MM.1S (cell line): ENCODE data around the gene CHN1.

ENCODE experiments used
- EZH2 ChIP-seq: fragments of 300-600 bp; sonication (generic); optimal IDR thresholded peaks from 2 replicates; pipeline ENCODE3; 2017; ENCODE audit warnings: low read depth, mild to moderate bottlenecking, antibody characterized with exemption, low read length, mixed read lengths
- EZH2phosphoT487 ChIP-seq: fragments of 300-600 bp; sonication (generic); IDR thresholded peaks from 2 replicates; pipeline ENCODE4 v1.6.1; 2018; ENCODE audit warnings: antibody characterized with exemption, low read length
- TF ChIP-seq, protein P1 (sequence below): fragments of 300-600 bp; sonication (generic); IDR thresholded peaks from 2 replicates; pipeline ENCODE4 v1.5.1; 2016; ENCODE audit warnings: antibody characterized with exemption, low read length, mixed read lengths

DNA sequence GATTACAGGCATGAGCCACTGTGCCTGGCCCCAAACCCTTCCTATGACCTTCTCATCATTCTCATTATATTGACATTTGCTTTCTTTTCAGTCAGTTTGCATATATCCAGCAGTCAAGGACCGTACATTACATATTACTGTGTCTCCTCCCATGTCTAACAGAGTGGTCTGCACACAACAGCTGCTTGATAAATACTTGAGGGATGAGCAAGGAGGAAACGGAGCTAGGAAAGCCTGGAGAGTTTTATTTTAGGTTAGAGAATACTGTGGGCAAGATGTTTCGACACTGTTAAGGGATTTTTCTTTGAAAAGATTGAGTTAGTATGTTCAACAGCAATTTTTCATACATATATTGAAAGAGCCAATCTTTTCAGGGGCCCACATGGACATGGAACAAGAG, 164.7 kb downstream of the CHN1 start:
- TF ChIP-seq EZH2 (no peak), EZH2phosphoT487 (no peak)
- TF ChIP-seq, protein P1, sequence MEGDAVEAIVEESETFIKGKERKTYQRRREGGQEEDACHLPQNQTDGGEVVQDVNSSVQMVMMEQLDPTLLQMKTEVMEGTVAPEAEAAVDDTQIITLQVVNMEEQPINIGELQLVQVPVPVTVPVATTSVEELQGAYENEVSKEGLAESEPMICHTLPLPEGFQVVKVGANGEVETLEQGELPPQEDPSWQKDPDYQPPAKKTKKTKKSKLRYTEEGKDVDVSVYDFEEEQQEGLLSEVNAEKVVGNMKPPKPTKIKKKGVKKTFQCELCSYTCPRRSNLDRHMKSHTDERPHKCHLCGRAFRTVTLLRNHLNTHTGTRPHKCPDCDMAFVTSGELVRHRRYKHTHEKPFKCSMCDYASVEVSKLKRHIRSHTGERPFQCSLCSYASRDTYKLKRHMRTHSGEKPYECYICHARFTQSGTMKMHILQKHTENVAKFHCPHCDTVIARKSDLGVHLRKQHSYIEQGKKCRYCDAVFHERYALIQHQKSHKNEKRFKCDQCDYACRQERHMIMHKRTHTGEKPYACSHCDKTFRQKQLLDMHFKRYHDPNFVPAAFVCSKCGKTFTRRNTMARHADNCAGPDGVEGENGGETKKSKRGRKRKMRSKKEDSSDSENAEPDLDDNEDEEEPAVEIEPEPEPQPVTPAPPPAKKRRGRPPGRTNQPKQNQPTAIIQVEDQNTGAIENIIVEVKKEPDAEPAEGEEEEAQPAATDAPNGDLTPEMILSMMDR, result no peak
